ENCODE measurements around the gene ABI1. TPM values are rescaled to one million over a fixed set of nuclear protein-coding genes. Genes with fewer than 3 reads are reported as not detected.
A peak's percentile ranks its signal among the peaks of the same experiment; 100 is the strongest.

Gene ABI1
- polyA plus RNA-seq, 3 donors: 13.9 to 22.8 (median 21.9) TPM

- WGBS, 3 donors: 95 to 98% (median 95%) methylated on average over 7 of the region's 7 CpGs
- no peak overlapping the region for H3K27ac ChIP-seq (ENCODE audit: low read depth, low read length)
These were observed 161.1 kb downstream of the ABI1 start for GRCh38 chr10:26699631-26700030.

GRCh38 chr10:26698909-26699308, 161.8 kb downstream of the ABI1 start:
- H3K27ac ChIP-seq (ENCODE audit: low read depth, low read length): no peak overlapping the region
- WGBS, 3 donors: 74 to 88% (median 77%) methylated on average over 2 of the region's 2 CpGs

GRCh38 chr10:26697922-26698608, 162.7 kb downstream of the ABI1 start:
- no peak overlapping the region for H3K27ac ChIP-seq (ENCODE audit: low read depth, low read length)
- WGBS, 3 donors: 1 to 3% (median 2%) methylated on average over 40 to 42 of the region's 42 CpGs

- 0 to 1% (median 1%) methylated on average over 73 to 82 of the region's 82 CpGs for WGBS, 3 donors
- peak within 1 kb of the TSS; percentile 88 for H3K27ac ChIP-seq (ENCODE audit: low read depth, low read length)
These were observed 163.4 kb downstream of the ABI1 start, which contains the start of gene PDSS1 for GRCh38 chr10:26697163-26697921. Gene PDSS1, plus strand, starts transcription at chr10:26697701. Its CDS starts 11 bp downstream, at chr10:26697712.

- 21 to 24% (median 22%) methylated on average over 11 of the region's 11 CpGs for WGBS, 3 donors
- no peak overlapping the region for H3K27ac ChIP-seq (ENCODE audit: low read depth, low read length)
These were observed 164.0 kb downstream of the ABI1 start for GRCh38 chr10:26696786-26697162.

Other genes starting within 250 kb of the ABI1 start
- 1 to 10 TPM; 3.2 to 7.0 (median 5.7) TPM for gene PDSS1, start 163.3 kb downstream of the ABI1 start, polyA plus RNA-seq
- 1 to 10 TPM; 1.2 to 3.1 (median 1.4) TPM for gene ANKRD26, start 239.5 kb upstream of the ABI1 start, polyA plus RNA-seq

Data from adipose tissue (tissue), 3 donors.